HEK293 (cell line): ENCODE measurements around the gene KCTD17.

Experiments
- CTCF ChIP-seq: fragments of 450-650 bp; formaldehyde crosslinking; IDR thresholded peaks from 2 replicates; pipeline ENCODE4 v1.5.1; 2016; ENCODE audit warnings: missing biosample characterization, missing genetic modification characterization
- ELK4 ChIP-seq: IDR thresholded peaks from 2 replicates; pipeline ENCODE4 v1.6.1; 2011; ENCODE audit warnings: mild to moderate bottlenecking, low read depth, low read length, borderline replicate concordance
- KLF1 ChIP-seq: fragments of 450-650 bp; formaldehyde crosslinking; IDR thresholded peaks from 2 replicates; pipeline ENCODE4 v1.5.1; 2016; ENCODE audit warnings: missing biosample characterization, missing genetic modification characterization
- KLF16 ChIP-seq: fragments of 450-650 bp; formaldehyde crosslinking; IDR thresholded peaks from 2 replicates; pipeline ENCODE4 v1.5.1; 2017; ENCODE audit warnings: missing biosample characterization, missing genetic modification characterization
- ZBTB8A ChIP-seq: fragments of 450-650 bp; formaldehyde crosslinking; IDR thresholded peaks from 2 replicates; pipeline ENCODE4 v1.5.1; 2016; ENCODE audit warnings: missing biosample characterization, missing genetic modification characterization
- ZXDB ChIP-seq: fragments of 450-650 bp; formaldehyde crosslinking; IDR thresholded peaks from 2 replicates; pipeline ENCODE4 v1.5.1; 2016; ENCODE audit warnings: missing biosample characterization, missing genetic modification characterization

- no peak for TF ChIP-seq KLF1
- TF ChIP-seq CTCF (tag by site-specific recombination), result no peak
- TF ChIP-seq ZXDB (tag by site-specific recombination), result no peak
- no peak for TF ChIP-seq KLF16 (tag by site-specific recombination)
- TF ChIP-seq ZBTB8A (tag by site-specific recombination), result no peak
- TF ChIP-seq ELK4, result no peak
Observed at GRCh38 chr22:37060801-37061610, 9.5 kb downstream of the KCTD17 start.
